HTR-8/SVneo (cell line): ENCODE data around the gene FAAH2.
"Not testable (repeated sequence)": the region's sequence is repeated elsewhere in the genome, so short reads cannot be mapped to it uniquely, and the experiment has no call there.

Source experiments
- DNase-seq: peaks from one replicate; pipeline ENCODE4 v3.0.0; 2011; ENCODE audit warnings: low spot score, mixed read lengths; ENCODE audit not compliant: insufficient read length
- FAIRE-seq: peaks from 2 replicates; lab custom pipeline; 2011; peaks lifted over from hg19 to GRCh38; lab: Jason Lieb, UNC

Gene FAAH2, protein sequence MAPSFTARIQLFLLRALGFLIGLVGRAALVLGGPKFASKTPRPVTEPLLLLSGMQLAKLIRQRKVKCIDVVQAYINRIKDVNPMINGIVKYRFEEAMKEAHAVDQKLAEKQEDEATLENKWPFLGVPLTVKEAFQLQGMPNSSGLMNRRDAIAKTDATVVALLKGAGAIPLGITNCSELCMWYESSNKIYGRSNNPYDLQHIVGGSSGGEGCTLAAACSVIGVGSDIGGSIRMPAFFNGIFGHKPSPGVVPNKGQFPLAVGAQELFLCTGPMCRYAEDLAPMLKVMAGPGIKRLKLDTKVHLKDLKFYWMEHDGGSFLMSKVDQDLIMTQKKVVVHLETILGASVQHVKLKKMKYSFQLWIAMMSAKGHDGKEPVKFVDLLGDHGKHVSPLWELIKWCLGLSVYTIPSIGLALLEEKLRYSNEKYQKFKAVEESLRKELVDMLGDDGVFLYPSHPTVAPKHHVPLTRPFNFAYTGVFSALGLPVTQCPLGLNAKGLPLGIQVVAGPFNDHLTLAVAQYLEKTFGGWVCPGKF

DNA sequence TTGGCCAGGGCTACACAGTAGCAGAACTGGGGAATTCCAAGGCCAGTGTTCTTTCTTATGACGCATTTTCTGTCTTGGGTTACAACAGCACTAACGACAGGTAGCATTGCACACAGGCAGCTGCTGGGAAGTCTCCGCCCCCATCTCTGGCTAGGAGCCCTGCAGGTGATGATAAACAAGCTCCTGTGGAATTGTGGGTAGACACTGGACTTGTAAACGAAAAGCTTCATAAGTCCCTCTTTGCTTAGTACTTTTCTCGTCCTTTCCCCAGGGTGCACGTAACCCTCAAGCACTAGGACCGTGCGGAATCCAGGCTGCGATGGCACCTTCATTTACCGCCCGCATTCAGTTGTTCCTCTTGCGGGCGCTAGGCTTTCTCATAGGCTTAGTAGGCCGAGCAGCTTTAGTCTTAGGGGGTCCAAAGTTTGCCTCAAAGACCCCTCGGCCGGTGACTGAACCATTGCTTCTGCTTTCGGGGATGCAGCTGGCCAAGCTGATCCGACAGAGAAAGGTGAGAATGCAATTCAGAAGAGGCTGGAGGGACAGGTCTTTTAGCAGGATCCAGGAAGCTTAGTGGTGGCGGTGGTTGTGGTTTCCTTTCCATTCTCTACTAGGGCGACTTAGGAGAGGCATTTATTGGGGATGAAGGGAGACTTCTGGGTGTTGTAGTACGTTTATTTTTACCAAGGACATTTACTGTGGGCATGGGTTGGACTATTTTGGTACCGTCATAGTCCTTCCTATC is at the start of gene FAAH2:
Gene FAAH2 (plus strand): TSS at position 200 of the 745 bp plus-strand sequence. CDS start 120 bp downstream, at position 320.
- DNase-seq (no peak), FAIRE-seq (no peak)

DNA sequence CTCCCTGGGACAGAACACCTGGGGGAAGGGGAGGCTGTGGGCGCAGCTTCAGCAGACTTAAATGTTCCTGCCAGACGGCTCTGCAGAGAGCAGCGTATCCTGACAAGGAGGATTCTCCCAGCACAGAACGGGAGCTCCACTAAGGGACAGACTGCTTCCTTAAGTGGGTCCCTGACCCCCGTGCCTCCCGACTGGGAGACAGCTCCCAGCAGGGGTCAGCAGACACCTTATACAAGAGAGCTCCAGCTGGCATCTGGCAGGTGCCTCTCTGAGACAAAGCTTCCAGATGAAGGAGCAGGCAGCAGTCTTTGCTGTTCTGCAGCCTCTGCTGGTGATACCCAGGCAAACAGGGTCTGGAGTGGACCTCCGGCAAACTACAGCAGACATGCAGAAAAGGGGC is 44.5 kb upstream of the FAAH2 start:
- DNase-seq = no peak
- no peak for FAIRE-seq

DNA sequence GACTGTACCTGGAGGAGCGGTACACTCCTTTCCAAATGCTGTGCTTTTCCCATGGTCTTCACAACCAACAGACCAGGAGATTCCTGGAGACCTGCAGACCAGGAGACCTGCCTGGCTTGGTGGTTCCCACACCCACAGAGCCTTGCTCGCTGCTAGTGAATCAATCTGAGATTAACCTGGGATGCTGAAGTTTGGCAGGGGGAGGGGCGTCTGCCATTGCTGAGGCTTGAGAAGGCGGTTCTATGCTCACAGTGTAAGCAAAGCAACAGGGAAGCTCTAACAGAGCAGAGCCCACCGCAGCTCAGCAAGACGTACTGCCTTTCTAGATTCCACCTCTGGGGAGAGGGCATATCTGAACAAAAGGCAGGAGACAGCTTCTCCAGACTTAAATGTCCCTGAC is 34.5 kb upstream of the FAAH2 start:
- DNase-seq (no peak), FAIRE-seq (no peak)

DNA sequence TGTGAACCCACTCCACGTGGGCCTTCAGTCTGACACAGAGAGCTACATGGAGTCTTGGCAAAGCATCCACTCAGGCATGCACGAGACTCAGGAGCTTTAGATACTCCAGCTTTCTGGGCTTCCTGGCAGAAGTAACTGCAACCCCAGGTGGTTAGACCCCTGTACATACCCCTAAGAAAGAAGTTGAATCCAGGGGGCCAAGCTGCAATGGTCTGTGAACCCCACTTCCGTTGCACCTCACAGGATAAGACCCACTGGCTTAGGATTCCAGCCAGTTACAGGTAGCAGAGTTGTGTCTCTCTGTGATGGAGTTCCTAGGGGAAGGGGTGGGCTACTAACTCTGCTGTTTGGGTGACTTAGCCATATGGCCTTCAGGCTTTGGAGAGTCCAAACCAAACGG is 21.4 kb upstream of the FAAH2 start:
- DNase-seq (no peak), FAIRE-seq (no peak)

DNA sequence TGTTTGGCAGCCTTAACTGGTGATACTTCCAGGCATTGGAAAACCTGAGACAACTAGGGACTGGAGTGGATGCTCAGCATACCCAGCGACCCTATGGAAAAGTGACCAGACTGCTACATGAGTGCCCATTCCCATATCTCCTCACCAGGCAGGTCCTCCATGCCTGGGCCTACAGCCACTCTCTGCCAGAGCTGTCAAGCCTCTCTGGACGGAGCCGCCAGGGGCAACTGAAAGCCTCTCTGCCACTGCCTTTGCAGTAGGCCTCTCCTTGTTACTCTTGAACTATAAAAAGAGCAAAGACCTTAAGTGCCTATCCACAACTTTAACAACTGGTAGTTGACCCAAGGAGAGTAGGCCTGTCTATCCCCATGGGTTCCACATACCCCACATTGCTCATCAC is 20.2 kb upstream of the FAAH2 start:
- DNase-seq (no peak), FAIRE-seq (no peak)

DNA sequence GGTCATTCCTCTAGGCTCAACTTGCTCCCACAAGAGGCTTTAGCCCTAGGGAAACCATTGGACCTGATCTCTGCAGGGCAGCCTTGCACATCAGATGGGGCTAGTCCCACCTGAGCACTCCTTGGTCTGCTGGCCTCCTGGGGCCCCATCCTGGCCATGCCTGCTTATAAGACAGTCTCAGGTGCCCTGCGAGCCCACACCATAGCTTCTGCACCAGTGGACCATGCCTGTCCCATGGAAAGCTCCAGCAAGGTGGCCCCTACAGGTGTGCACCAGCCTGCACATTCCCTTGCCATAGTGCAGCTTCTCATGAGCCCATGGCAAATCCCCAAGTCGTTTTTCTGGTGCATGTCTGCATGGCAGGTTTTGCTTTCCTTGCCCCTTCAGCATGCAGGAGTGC is 19.6 kb upstream of the FAAH2 start:
- FAIRE-seq = no peak
- DNase-seq = no peak

DNA sequence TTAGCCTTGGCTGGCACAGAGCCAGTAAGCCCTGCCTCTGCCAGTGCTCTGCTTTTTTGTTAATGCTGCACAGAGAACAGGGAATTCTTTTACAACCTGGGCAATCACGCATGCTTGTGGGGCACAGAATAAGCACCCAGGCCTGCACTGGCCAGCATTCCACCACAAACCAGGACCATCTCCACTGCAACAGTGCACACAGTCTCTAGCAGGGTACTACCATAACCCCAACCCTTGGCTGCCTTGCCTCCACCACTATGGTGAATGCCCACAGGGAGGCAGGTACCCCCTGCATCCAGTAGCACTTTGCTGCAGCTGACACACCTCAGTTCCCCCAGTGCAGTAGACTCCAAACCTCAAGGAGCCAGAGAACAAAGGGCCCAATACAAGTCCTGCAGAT is 19.2 kb upstream of the FAAH2 start:
- no peak for FAIRE-seq
- DNase-seq = no peak

DNA sequence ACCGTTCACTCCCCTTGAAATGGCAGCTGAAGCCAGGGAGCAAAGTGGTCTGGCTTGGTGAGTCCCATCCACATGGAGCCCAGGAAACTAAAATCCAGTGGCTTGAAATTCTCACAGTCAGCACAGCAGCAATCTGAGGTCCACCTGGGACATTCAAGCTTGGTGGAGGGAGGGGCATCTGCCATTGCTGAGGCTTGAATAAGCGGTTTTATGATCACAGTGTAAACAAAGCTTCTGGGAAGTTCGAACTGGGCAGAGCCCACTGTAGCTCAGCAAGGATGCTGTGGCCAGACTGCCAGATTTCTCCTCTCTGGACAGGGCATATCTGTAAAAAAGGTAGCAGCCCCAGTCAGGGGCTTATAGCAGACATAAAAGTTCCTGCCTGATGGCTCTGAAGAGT is 15.5 kb upstream of the FAAH2 start:
- FAIRE-seq = no peak
- no peak for DNase-seq

DNA sequence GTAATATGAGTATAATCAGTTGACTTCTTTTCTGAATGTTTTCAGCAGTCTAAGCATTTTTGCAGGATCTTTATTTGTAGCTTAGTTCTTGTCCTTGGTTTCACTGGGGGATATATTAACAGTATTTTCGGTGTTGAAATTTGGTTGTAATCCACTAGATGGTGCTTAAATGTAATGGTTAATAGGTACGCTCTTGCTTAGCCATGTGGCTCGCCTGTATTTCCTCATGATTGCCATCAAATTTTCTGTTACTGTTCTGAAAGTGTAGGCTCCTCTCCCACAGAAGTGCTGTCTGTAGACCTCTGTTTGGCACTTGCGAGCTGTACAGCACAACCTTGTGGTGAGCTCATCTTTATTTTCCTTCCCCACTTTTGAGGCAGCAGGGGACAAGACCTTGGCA is 3.9 kb upstream of the FAAH2 start:
- DNase-seq = no peak

DNA sequence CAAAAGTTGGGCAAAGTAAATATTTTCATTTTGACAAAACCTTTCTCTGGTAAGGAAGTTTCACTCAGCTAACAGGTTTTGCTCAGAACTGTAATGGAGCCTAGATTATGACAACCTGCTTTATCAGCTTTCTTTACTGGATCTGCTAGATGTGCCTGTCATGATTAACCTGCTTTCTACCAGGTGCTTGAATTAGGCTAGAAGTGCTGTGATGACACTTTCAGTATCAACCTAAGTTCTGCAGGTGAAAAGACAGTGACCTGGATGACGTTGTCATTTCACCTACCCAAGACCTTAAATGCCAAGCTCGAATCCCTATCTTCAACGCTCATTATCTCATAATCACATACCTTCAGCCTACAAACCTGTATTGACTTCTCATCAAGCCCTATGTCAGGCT is 1.5 kb upstream of the FAAH2 start:
- FAIRE-seq = no peak
- DNase-seq = no peak

More for the DNA sequence above, 3.9 kb upstream of the FAAH2 start:
- FAIRE-seq = no peak

DNA sequence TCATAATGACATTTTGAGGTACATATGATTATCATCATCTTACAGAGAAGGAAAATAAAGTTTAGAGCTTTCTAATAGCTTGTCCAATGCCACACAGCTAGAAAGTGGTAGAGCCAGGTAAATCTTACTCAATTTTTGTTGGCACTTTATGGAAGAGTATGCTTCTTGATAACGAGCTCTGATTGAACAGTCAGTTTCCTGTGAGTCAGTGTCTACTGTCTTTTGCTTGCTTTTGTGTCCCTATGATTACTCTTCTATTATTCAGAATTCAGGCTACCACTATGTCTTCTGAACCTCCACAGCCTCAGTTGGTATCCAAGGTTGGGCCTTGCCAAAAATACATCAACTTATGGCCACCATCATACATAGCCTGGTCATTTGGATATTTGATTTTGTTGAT is 2.6 kb downstream of the FAAH2 start:
- FAIRE-seq (no peak), DNase-seq (no peak)

DNA sequence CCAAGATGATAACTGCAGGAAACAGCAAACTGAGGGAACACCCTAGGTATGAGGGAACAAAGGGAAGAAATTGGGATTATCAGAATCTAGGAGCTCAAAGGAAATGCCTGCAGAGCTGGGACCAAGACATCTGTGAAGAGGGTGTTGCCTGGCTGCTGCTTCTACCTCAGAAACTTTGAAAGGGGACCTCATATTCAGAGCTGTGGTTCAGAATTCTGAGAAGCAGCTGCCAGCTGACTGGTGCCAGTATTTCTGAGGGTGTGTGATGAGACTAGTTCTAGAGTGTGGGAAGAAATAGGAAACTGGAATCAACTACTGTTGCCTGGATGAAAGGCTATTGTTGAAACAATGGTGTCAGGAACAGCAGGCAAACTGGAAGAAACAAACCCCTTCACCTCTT is 8.5 kb downstream of the FAAH2 start:
- FAIRE-seq (no peak), DNase-seq (no peak)

DNA sequence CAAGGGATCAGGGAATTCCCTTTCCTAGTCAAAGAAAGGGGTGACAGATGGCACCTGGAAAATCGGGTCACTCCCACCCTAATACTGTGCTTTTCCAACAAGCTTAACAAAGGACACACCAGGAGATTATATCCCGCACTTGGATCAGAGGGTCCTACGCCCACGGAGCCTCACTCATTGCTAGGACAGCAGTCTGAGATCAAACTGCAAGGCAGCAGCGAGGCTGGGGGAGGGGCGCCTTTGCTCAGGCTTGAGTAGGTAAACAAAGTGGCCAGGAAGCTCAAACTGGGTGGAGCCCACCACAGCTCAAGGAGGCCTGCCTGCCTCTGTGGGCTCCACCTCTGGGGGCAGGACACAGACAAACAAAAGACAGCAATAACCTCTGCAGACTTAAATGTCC is 9.2 kb downstream of the FAAH2 start:
- not testable (repeated sequence) for FAIRE-seq, DNase-seq

DNA sequence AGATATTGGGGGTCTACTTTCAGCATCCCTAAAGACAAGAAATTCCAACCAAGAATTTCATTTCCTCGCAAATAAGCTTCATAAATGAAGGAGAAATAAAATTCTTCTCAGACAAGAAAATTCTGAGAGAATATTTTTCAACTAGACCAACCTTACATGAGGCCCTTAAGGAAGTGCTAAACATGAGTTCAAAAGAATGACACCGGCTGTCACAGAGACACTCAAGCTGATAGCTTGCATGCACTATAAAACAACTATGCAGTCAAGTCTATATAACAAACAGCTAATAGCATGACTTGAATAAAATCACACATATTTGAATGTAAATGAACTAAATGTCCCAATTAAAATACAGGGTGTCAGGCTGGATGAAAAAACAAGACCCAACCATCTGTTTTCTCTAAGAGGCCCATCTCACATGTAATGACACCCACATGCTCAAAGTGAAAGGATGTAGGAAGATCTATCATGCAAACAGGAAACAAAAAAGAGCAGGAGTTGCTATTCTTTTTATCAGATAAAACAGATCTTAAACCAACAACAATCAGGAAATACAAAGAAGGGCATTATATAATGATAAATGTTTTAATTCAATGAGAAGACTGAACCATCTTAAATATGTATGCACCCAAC is 27.2 kb downstream of the FAAH2 start:
- no peak for FAIRE-seq

DNA sequence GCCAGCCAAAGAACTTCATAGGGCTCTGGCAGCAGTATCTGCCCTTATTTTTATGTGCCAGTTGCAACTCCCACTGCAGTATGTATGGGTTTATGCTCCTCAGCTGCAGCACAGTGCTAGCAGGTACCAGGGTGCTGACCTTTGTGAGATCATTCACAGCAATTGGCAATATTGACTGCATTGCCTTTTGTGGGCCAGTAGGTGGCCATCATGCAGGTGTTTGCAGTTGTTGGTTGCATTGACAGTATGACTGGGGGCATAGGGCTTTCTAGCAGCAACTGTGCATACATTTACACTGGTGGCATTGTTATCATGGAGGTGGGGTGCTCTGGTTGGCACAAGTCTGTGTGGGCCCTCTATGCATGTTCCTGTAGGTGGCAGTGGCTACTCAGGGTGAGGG is 42.5 kb downstream of the FAAH2 start:
- DNase-seq = no peak
- FAIRE-seq = no peak

More for the DNA sequence above, 27.2 kb downstream of the FAAH2 start:
- no peak for DNase-seq

DNA sequence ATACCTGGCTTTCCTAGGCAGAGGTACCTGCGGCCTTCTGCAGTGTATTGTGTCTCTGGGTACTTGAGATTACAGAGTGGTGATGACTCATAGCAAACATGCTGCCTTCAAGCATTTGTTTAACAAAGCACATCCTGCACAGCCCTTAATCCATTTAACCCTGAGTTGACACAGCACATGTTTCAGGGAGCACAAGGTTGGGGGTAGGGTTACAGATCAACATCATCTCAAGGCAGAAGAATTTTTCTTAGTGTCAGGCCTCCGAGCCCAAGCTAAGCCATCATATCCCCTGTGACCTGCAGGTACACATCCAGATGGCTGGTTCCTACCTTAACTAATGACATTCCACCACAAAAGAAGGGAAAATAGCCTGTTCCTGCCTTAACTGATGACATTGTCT is 49.3 kb downstream of the FAAH2 start:
- not testable (repeated sequence) for FAIRE-seq, DNase-seq

DNA sequence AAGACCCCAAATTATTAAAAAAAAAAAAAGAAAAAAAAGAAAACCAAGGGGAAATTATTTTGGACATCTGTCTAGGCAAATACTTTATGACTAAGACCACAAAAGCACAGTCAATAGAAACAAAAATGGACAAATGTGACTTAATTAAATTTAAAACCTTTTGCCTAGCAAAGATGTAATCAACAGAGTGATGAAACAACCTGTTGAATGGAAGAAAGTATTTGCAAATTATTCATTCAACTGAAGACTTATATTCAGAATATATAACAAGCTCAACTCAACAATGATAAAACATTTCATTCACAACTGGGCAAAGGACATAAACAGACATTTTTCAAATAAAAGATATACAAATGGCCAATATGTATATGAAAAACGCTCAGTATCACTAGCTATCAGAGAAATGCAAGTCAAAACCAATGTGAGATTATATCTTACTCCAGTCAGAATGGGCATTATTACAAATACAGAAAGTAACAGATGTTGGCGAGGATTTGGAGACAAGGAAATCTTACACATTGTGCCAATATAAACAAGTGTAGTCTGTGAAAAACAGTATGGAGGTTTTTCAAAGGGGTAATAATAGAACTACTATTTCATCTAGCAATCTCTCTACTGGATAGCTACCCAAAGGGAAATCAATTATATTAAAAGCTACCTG is 67.1 kb downstream of the FAAH2 start:
- FAIRE-seq (no peak), DNase-seq (no peak)

DNA sequence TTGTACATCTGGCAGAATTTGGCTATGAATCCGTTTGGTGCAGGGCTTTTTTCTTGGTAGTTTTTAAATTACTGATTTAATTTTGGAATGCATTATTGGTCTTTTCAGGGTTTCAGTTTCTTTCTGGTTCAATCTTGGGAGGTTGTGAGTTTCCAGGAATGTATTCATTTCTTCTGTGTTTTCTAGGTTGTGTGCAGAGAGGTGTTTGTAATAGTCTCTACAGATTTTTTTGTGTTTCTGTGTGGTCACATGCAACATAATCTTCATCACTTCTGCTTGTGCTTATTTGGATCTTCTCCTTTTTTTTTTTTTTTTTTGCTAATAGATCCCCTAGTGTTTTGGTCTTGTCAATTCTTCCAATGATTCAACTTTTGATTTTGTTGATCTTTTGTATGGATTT is 77.6 kb downstream of the FAAH2 start:
- no peak for DNase-seq
- FAIRE-seq = no peak

DNA sequence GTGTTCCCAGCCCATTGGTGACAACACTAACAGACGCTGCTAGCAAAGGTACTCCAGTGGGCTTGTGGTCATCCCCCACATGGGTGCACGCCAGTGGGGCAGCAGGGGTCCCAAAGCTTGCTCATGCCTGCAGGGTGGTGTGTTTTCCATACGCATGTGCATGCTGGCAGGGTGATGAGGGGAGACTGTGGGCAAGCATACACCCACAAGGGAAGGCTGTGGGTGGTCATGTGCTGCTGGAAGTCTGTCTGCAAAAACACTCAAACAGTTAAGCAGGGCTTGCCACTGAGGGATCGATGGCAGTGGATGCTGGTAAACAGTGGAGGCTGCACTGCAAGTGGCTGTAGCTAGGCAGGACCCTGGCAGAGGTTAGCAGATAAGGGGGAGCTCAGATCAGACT is 79.9 kb downstream of the FAAH2 start:
- no peak for DNase-seq
- no peak for FAIRE-seq

DNA sequence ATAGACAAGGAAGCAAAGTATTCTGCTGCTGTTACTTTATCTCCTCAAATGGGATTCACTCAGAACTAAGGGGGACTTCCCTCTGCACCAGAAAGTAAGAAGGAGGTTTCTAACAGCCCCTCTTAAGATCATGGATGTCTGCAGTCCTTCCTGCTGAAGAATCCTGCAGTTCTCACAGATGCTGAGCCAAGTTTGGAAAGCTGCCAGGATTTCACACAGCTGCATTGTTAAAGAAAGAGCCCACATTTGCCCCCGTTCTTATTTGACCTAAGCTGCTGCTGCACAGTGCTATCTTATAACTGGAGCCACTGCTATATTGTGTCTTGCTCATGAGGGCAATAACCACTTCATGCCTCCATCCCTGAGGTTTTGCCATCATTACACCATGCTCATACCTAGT is 81.1 kb downstream of the FAAH2 start:
- DNase-seq (no peak), FAIRE-seq (no peak)
